HEK293 (cell line): ENCODE results near the gene EZH1.

ENCODE experiments used
- CTCF ChIA-PET: fragments of 350-600 bp; formaldehyde crosslinking; extraction: SDS; loops from one replicate; lab custom pipeline; 2021; ENCODE audit warnings: antibody characterized with exemption; lab: Yijun Ruan, JAX
- POLR2A ChIA-PET: fragments of 300-600 bp; formaldehyde crosslinking; extraction: SDS; loops from one replicate; lab custom pipeline; 2020; ENCODE audit warnings: antibody characterized with exemption, inconsistent platforms; lab: Yijun Ruan, JAX
- H3K27ac ChIP-seq: fragments of 200-500 bp; sonication (Bioruptor generic); 2 replicates; pipeline ENCODE4 v1.5.1; 2014; ENCODE audit warnings: low read depth, low read length, control low read depth, inconsistent platforms; ENCODE audit errors: extremely low read depth
- H3K36me3 ChIP-seq, 2 experiments: fragments of 200-500 bp in 1 of 2; sonication (Bioruptor generic) in 1 of 2; 1 replicate in 1 of 2; 2 replicates in 1 of 2; pipeline ENCODE4 v1.5.1; 2014 to 2017; ENCODE audit warnings: inconsistent platforms in 2 of 2, low read length in 2 of 2; ENCODE audit not compliant: control insufficient read depth in 2 of 2, insufficient read depth in 1 of 2
- H3K4me1 ChIP-seq: fragments of 200-500 bp; sonication (Bioruptor generic); 2 replicates; pipeline ENCODE4 v1.5.1; 2014; ENCODE audit warnings: mild to moderate bottlenecking, low read length, inconsistent platforms; ENCODE audit not compliant: control insufficient read depth, insufficient read depth
- H3K4me3 ChIP-seq: 2 replicates; pipeline ENCODE4 v1.5.1; 2011; ENCODE audit warnings: low read depth, mild to moderate bottlenecking, control low read depth, low read length, moderate library complexity
- H3K9me3 ChIP-seq: fragments of 200-500 bp; sonication (Bioruptor generic); 2 replicates; pipeline ENCODE4 v1.5.1; 2014; ENCODE audit warnings: low read depth, low read length, inconsistent platforms; ENCODE audit not compliant: control insufficient read depth, insufficient read depth
- EGR2 ChIP-seq: fragments of 450-650 bp; formaldehyde crosslinking; IDR thresholded peaks from 2 replicates; pipeline ENCODE4 v1.5.1; 2016; ENCODE audit warnings: low read depth, missing biosample characterization, missing genetic modification characterization
- KLF1 ChIP-seq: fragments of 450-650 bp; formaldehyde crosslinking; IDR thresholded peaks from 2 replicates; pipeline ENCODE4 v1.5.1; 2016; ENCODE audit warnings: missing biosample characterization, missing genetic modification characterization
- KLF7 ChIP-seq: fragments of 450-650 bp; formaldehyde crosslinking; IDR thresholded peaks from 2 replicates; pipeline ENCODE4 v1.5.1; 2016; ENCODE audit warnings: missing biosample characterization, missing genetic modification characterization, borderline replicate concordance
- REPIN1 ChIP-seq: fragments of 450-650 bp; formaldehyde crosslinking; IDR thresholded peaks from 2 replicates; pipeline ENCODE4 v1.5.1; 2017; ENCODE audit warnings: missing biosample characterization, missing genetic modification characterization, low read depth
- WT1 ChIP-seq: fragments of 450-650 bp; formaldehyde crosslinking; IDR thresholded peaks from 2 replicates; pipeline ENCODE4 v1.5.1; 2016; ENCODE audit warnings: missing biosample characterization, missing genetic modification characterization
- ZNF140 ChIP-seq: fragments of 450-650 bp; formaldehyde crosslinking; IDR thresholded peaks from 2 replicates; pipeline ENCODE4 v1.5.1; 2016; ENCODE audit warnings: missing biosample characterization, missing genetic modification characterization
- ZNF221 ChIP-seq: fragments of 450-650 bp; formaldehyde crosslinking; IDR thresholded peaks from 2 replicates; pipeline ENCODE4 v1.5.1; 2017; ENCODE audit warnings: missing biosample characterization, missing genetic modification characterization, borderline replicate concordance
- ZNF433 ChIP-seq: fragments of 450-650 bp; formaldehyde crosslinking; IDR thresholded peaks from 2 replicates; pipeline ENCODE4 v1.5.1; 2016; ENCODE audit warnings: missing biosample characterization, missing genetic modification characterization, low read depth
- ZNF585B ChIP-seq: fragments of 450-650 bp; formaldehyde crosslinking; IDR thresholded peaks from 2 replicates; pipeline ENCODE4 v1.5.1; 2016; ENCODE audit warnings: missing biosample characterization, missing genetic modification characterization
- ZNF707 ChIP-seq: fragments of 450-650 bp; formaldehyde crosslinking; IDR thresholded peaks from 2 replicates; pipeline ENCODE4 v1.5.1; 2016; ENCODE audit warnings: missing biosample characterization, missing genetic modification characterization
- ZNF785 ChIP-seq: fragments of 450-650 bp; formaldehyde crosslinking; IDR thresholded peaks from 2 replicates; pipeline ENCODE4 v1.5.1; 2016; ENCODE audit warnings: missing biosample characterization, missing genetic modification characterization
- TF ChIP-seq, protein P1 (sequence below): fragments of 450-650 bp; formaldehyde crosslinking; IDR thresholded peaks from 2 replicates; pipeline ENCODE4 v1.5.0; 2017; ENCODE audit warnings: missing biosample characterization, missing genetic modification characterization, borderline replicate concordance
- TF ChIP-seq, protein P2 (sequence below): fragments of 450-650 bp; formaldehyde crosslinking; IDR thresholded peaks from 2 replicates; pipeline ENCODE4 v1.5.1; 2017; ENCODE audit warnings: missing biosample characterization, missing genetic modification characterization
- TF ChIP-seq, protein P3 (sequence below): fragments of 450-650 bp; formaldehyde crosslinking; IDR thresholded peaks from 2 replicates; pipeline ENCODE4 v1.5.1; 2016; ENCODE audit warnings: missing biosample characterization, missing genetic modification characterization
- TF ChIP-seq, protein P4 (sequence below): fragments of 450-650 bp; formaldehyde crosslinking; IDR thresholded peaks from 2 replicates; pipeline ENCODE4 v1.5.1; 2016; ENCODE audit warnings: missing biosample characterization, missing genetic modification characterization

Gene EZH1

DNA sequence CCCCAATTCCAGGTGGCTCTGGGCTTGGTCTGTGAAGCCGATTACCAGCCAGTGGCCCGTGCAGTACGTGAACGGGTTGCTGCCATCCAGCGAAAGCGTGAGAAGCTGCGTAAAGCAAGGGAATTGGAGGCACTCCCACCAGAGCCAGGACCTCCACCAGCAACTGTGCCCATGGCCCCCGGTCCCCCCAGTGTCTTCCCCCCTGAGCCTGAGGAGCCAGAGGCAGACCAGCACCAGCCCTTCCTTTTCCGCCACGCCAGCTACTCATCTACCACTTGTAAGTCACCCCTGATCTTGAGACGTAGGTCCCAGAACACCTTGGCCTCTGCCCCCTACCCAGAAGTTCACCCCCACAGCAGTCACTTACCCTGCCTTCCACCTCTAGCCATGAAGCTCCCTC, 42.4 kb upstream of the EZH1 start (continued):
- TF ChIP-seq, protein P1, sequence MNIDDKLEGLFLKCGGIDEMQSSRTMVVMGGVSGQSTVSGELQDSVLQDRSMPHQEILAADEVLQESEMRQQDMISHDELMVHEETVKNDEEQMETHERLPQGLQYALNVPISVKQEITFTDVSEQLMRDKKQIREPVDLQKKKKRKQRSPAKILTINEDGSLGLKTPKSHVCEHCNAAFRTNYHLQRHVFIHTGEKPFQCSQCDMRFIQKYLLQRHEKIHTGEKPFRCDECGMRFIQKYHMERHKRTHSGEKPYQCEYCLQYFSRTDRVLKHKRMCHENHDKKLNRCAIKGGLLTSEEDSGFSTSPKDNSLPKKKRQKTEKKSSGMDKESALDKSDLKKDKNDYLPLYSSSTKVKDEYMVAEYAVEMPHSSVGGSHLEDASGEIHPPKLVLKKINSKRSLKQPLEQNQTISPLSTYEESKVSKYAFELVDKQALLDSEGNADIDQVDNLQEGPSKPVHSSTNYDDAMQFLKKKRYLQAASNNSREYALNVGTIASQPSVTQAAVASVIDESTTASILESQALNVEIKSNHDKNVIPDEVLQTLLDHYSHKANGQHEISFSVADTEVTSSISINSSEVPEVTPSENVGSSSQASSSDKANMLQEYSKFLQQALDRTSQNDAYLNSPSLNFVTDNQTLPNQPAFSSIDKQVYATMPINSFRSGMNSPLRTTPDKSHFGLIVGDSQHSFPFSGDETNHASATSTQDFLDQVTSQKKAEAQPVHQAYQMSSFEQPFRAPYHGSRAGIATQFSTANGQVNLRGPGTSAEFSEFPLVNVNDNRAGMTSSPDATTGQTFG (tag by site-specific recombination), result no peak
- no peak for TF ChIP-seq KLF1 (tag by site-specific recombination)
- TF ChIP-seq ZNF140 (tag by site-specific recombination), result no peak
- no peak for TF ChIP-seq EGR2
- TF ChIP-seq, protein P2, sequence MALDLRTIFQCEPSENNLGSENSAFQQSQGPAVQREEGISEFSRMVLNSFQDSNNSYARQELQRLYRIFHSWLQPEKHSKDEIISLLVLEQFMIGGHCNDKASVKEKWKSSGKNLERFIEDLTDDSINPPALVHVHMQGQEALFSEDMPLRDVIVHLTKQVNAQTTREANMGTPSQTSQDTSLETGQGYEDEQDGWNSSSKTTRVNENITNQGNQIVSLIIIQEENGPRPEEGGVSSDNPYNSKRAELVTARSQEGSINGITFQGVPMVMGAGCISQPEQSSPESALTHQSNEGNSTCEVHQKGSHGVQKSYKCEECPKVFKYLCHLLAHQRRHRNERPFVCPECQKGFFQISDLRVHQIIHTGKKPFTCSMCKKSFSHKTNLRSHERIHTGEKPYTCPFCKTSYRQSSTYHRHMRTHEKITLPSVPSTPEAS (tag by site-specific recombination), result no peak
- TF ChIP-seq, protein P3, sequence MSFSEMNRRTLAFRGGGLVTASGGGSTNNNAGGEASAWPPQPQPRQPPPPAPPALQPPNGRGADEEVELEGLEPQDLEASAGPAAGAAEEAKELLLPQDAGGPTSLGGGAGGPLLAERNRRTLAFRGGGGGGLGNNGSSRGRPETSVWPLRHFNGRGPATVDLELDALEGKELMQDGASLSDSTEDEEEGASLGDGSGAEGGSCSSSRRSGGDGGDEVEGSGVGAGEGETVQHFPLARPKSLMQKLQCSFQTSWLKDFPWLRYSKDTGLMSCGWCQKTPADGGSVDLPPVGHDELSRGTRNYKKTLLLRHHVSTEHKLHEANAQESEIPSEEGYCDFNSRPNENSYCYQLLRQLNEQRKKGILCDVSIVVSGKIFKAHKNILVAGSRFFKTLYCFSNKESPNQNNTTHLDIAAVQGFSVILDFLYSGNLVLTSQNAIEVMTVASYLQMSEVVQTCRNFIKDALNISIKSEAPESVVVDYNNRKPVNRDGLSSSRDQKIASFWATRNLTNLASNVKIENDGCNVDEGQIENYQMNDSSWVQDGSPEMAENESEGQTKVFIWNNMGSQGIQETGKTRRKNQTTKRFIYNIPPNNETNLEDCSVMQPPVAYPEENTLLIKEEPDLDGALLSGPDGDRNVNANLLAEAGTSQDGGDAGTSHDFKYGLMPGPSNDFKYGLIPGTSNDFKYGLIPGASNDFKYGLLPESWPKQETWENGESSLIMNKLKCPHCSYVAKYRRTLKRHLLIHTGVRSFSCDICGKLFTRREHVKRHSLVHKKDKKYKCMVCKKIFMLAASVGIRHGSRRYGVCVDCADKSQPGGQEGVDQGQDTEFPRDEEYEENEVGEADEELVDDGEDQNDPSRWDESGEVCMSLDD, result no peak

DNA sequence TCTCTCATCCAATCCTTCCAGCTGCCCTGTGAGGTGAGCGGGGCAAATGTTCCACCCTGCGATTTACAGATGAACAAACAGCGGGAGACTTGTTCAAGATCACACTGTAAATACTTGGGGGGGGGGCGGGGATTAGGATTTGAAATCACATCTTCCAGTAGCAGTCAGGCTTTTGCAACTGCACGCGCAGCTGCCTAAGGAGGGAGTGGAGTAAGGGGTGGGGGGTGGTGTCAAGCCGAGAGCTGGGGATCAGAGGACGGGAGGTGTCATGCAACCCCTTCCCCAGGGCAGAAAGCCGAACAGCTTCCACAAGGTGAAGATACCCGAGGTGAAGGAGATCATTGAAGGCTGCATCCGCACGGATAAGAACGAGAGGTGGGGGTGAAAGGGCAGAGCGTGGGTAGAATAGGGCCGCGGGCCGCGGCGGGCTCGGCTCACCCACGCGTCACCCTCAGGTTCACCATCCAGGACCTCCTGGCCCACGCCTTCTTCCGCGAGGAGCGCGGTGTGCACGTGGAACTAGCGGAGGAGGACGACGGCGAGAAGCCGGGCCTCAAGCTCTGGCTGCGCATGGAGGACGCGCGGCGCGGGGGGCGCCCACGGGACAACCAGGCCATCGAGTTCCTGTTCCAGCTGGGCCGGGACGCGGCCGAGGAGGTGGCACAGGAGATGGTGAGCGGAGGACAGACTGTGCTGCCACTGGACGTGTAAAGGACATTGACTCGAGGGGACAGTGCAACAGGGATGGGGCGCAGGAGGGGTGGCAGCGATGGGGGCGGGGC, 40.2 kb upstream of the EZH1 start:
- POLR2A ChIA-PET, result interaction anchor here (0.9 to 2.8 kb wide), 3 partner anchors 11 to 14 kb away, joined by 3 to 9 read pairs (median 8); partner anchors contain the start of genes CNTD1 and VPS25

DNA sequence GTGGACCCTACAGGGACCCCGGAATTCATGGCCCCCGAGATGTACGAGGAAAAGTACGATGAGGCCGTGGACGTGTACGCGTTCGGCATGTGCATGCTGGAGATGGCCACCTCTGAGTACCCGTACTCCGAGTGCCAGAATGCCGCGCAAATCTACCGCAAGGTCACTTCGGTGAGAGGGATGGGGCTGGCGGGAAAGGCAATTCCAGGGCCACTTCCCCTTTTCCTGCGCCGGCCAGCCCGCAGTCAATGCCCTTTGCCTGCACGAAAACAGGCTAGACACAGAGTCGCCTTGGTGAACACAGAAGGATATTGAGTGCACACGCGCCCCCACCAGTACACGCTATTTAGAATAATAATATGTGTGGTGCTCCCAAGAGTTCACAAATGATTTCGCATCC, 39.6 kb upstream of the EZH1 start:
- H3K27ac ChIP-seq, result no peak overlapping the region
- H3K4me3 ChIP-seq, result no peak overlapping the region
- CTCF ChIA-PET, result interaction anchor here (1.0 kb wide), 1 partner anchor 21 kb away, joined by 3 read pairs; no protein-coding TSS in a partner anchor
- peaks cover 0 to 24% of the 10 kb centered on the region in 2 experiments; a peak in 2 of 3 replicates for H3K36me3 ChIP-seq
- H3K9me3 ChIP-seq, result no peaks in the 10 kb centered on the region
- POLR2A ChIA-PET, result interaction anchor here (0.9 to 1.3 kb wide), 2 partner anchors 11 to 15 kb away, joined by 3 to 8 read pairs; partner anchors contain the start of genes CNTD1 and VPS25
- no peak for TF ChIP-seq ZNF585B (tag by site-specific recombination)
- peaks cover 5% of the 10 kb centered on the region; the same call in 1 of the 2 replicates for H3K4me1 ChIP-seq

More for the DNA sequence above, 40.2 kb upstream of the EZH1 start:
- Histone ChIP-seq H3K4me1 (peaks cover 2% of the 10 kb centered on the region; the same call in 1 of the 2 replicates), H3K4me3 (no peak overlapping the region), H3K9me3 (no peaks in the 10 kb centered on the region), H3K36me3 (peaks cover 0 to 19% of the 10 kb centered on the region in 2 experiments; a peak in 2 of 3 replicates), H3K27ac (no peak overlapping the region)
- TF ChIP-seq KLF7 (tag by site-specific recombination) (no peak), REPIN1 (tag by site-specific recombination) (no peak), ZNF433 (tag by site-specific recombination) (no peak), ZNF785 (tag by site-specific recombination) (no peak), ZNF707 (no peak), ZNF221 (tag by site-specific recombination) (no peak), WT1 (tag by site-specific recombination) (no peak)
- TF ChIP-seq, protein P4, sequence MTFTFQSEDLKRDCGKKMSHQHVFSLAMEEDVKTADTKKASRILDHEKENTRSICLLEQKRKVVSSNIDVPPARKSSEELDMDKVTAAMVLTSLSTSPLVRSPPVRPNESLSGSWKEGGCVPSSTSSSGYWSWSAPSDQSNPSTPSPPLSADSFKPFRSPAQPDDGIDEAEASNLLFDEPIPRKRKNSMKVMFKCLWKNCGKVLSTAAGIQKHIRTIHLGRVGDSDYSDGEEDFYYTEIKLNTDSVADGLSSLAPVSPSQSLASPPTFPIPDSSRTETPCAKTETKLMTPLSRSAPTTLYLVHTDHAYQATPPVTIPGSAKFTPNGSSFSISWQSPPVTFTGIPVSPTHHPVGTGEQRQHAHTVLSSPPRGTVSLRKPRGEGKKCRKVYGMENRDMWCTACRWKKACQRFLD, result no peak
- CTCF ChIA-PET, result interaction anchor here (0.5 to 1.4 kb wide), 4 partner anchors 21 to 1391 kb away, joined by 3 to 5 read pairs (median 4); partner anchors contain the start of gene BECN1
